Karpas-422 (cell line): ENCODE results near the gene PUS7L. TPM values are rescaled to one million over a fixed set of nuclear protein-coding genes. Genes with fewer than 3 reads are reported as not detected.
A peak's percentile ranks its signal among the peaks of the same experiment; 100 is the strongest.

Source experiments
- DNase-seq: peaks from one replicate; pipeline ENCODE4 v3.0.0-alpha.2; 2015
- H2AFZ ChIP-seq: fragments of 200-600 bp; sonication (generic); 2 replicates; pipeline ENCODE4 v1.6.1; 2014; ENCODE audit warnings: antibody characterized with exemption, low read length, mixed read lengths
- H3K27ac ChIP-seq: fragments of 200-600 bp; sonication (generic); 2 replicates; pipeline ENCODE4 v1.5.1; 2014; ENCODE audit warnings: mild to moderate bottlenecking, low read length, moderate library complexity
- H3K27me3 ChIP-seq: fragments of 200-600 bp; sonication (generic); 2 replicates; pipeline ENCODE4 v1.6.1; 2014; ENCODE audit warnings: low read length, mixed read lengths
- H3K36me3 ChIP-seq: fragments of 200-600 bp; sonication (generic); 2 replicates; pipeline ENCODE4 v1.6.1; 2014; ENCODE audit warnings: low read length, mixed read lengths; ENCODE audit not compliant: insufficient read depth
- H3K4me1 ChIP-seq: fragments of 200-600 bp; sonication (generic); 2 replicates; pipeline ENCODE4 v1.6.1; 2014; ENCODE audit warnings: mild to moderate bottlenecking, low read length, mixed read lengths
- H3K4me2 ChIP-seq: fragments of 200-600 bp; sonication (generic); 2 replicates; pipeline ENCODE4 v1.6.1; 2014; ENCODE audit warnings: low read length, low read depth, mild to moderate bottlenecking; ENCODE audit not compliant: poor library complexity, severe bottlenecking
- H3K4me3 ChIP-seq: fragments of 200-600 bp; sonication (generic); 2 replicates; pipeline ENCODE4 v1.5.1; 2014; ENCODE audit warnings: mild to moderate bottlenecking, antibody characterized with exemption, low read length, mixed read lengths
- H3K79me2 ChIP-seq: fragments of 200-600 bp; sonication (generic); 2 replicates; pipeline ENCODE4 v1.6.1; 2014; ENCODE audit warnings: mild to moderate bottlenecking, low read length, mixed read lengths
- H3K9ac ChIP-seq: fragments of 200-600 bp; sonication (generic); 2 replicates; pipeline ENCODE4 v1.6.0; 2014; ENCODE audit warnings: low read length
- H3K9me2 ChIP-seq: fragments of 200-600 bp; sonication (generic), shearing (Covaris generic); replicated peaks from 2 replicates; pipeline ENCODE4 v1.6.0; 2014; ENCODE audit warnings: mild to moderate bottlenecking, low read length, moderate library complexity; ENCODE audit not compliant: insufficient read depth
- H3K9me3 ChIP-seq: fragments of 300-700, 200-600 bp; sonication (generic); 2 replicates; pipeline ENCODE4 v1.6.1; 2014; ENCODE audit warnings: low read length, mixed read lengths
- H4K20me1 ChIP-seq: fragments of 200-600 bp; sonication (generic); 2 replicates; pipeline ENCODE4 v1.6.1; 2014; ENCODE audit warnings: mild to moderate bottlenecking, antibody characterized with exemption, low read length, low read depth; ENCODE audit not compliant: insufficient read depth
- total RNA-seq: library from RNA; depleted of rRNA; stranded (reverse); fragments of >200 nt; shearing (Covaris generic); gene quantifications from 2 replicates; pipeline ENCODE4 v1.2.3, GENCODE V29; 2014; ENCODE audit warnings: low replicate concordance

PUS7L gene
- total RNA-seq, 1 experiment from 2014 or later: 32.2 TPM

DNA sequence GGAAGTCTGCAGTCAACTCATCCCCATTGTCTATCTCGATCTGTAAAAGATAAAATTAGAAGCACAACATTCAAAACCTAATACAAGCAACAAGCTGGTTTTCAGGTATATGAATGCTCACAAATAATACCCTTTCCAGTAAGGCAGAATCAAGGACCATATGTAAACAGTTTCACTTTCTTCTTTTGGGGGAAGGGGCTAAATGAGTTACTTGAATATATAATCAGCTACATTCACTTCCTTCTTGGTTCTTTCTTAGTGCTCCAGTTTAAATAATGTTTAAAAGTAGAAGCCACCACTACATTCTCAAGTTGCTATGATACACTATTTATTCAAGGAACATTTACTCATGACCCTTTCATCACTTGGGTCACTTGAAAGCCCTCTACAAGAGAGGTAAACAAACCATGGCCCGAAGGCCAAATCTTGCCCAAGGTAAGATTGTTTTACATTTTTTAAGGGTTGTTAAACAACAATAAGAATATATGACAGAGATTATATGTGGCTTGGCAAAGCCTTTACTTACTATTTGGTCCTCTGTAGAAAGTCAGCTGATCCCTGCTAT, 37.2 kb upstream of the PUS7L start:
- H3K27ac ChIP-seq: peak overlapping the region; percentile 17; the same call in 1 of the 2 replicates
- H4K20me1 ChIP-seq: no peaks in the 10 kb centered on the region
- no peak overlapping the region for H3K9ac ChIP-seq
- DNase-seq: no peak
- no peak overlapping the region for H2AFZ ChIP-seq
- H3K4me3 ChIP-seq: no peak overlapping the region
- no peaks in the 10 kb centered on the region for H3K9me2 ChIP-seq
- H3K79me2 ChIP-seq: peaks cover 9% of the 10 kb centered on the region
- H3K36me3 ChIP-seq: peaks cover 53% of the 10 kb centered on the region; the same call in 1 of the 2 replicates
- H3K27me3 ChIP-seq: no peaks in the 10 kb centered on the region
- H3K4me1 ChIP-seq: peaks cover 4% of the 10 kb centered on the region; the same call in 1 of the 2 replicates
- no peak overlapping the region for H3K4me2 ChIP-seq
- H3K9me3 ChIP-seq: no peaks in the 10 kb centered on the region

- H3K27ac ChIP-seq: no peak overlapping the region
- no peaks in the 10 kb centered on the region for H3K4me1 ChIP-seq
- H3K79me2 ChIP-seq: no peaks in the 10 kb centered on the region
These were observed 31.4 kb upstream of the PUS7L start for GRCh38 chr12:43789941-43790340.

GRCh38 chr12:43786899-43787693, 28.5 kb upstream of the PUS7L start:
- H3K27me3 ChIP-seq: no peaks in the 10 kb centered on the region
- no peaks in the 10 kb centered on the region for H3K4me1 ChIP-seq
- H3K9ac ChIP-seq: no peak overlapping the region
- H3K9me2 ChIP-seq: no peaks in the 10 kb centered on the region
- H2AFZ ChIP-seq: no peak overlapping the region
- H3K4me3 ChIP-seq: no peak overlapping the region
- H3K79me2 ChIP-seq: no peaks in the 10 kb centered on the region
- H3K36me3 ChIP-seq: peaks cover 51% of the 10 kb centered on the region
- no peak overlapping the region for H3K4me2 ChIP-seq
- no peak overlapping the region for H3K27ac ChIP-seq
- DNase-seq: no peak
- no peaks in the 10 kb centered on the region for H4K20me1 ChIP-seq
- H3K9me3 ChIP-seq: no peaks in the 10 kb centered on the region

More at GRCh38 chr12:43789941-43790340, 31.4 kb upstream of the PUS7L start:
- Histone ChIP-seq H3K9ac (no peak overlapping the region), H3K27me3 (no peaks in the 10 kb centered on the region), H3K36me3 (peaks cover 30% of the 10 kb centered on the region), H3K4me2 (no peak overlapping the region), H4K20me1 (no peaks in the 10 kb centered on the region), H3K9me2 (no peaks in the 10 kb centered on the region), H3K4me3 (no peak overlapping the region), H3K9me3 (no peaks in the 10 kb centered on the region), H2AFZ (no peak overlapping the region)
- no peak for DNase-seq

DNA sequence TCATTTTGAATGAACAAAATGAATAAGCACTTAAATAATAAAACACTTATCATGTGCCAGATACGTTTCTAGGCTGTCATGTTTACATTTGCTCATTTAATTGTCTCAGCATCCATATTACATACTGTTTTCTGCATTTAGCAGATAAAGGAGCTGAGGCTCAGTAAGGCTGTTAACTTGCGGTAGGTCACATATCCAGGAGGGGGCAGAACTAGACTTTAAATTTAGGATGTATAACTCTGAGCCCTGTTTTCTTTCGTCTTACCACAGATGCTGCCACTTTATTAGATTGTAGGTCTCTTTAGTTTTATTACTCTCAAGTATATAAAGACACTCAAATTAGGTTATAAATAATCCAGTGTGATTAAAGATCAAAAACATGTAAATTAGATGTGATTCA, 17.9 kb upstream of the PUS7L start:
- H3K9me2 ChIP-seq: no peaks in the 10 kb centered on the region
- H3K36me3 ChIP-seq: peaks cover 51% of the 10 kb centered on the region
- H3K79me2 ChIP-seq: no peaks in the 10 kb centered on the region
- H3K9ac ChIP-seq: no peak overlapping the region
- no peaks in the 10 kb centered on the region for H3K9me3 ChIP-seq
- H3K4me3 ChIP-seq: no peak overlapping the region
- no peak overlapping the region for H3K4me2 ChIP-seq
- peak; percentile 64 for DNase-seq
- H3K27me3 ChIP-seq: no peaks in the 10 kb centered on the region
- no peak overlapping the region for H2AFZ ChIP-seq
- peaks cover 6% of the 10 kb centered on the region; the same call in 1 of the 2 replicates for H3K4me1 ChIP-seq
- H3K27ac ChIP-seq: no peak overlapping the region
- H4K20me1 ChIP-seq: no peaks in the 10 kb centered on the region

DNA sequence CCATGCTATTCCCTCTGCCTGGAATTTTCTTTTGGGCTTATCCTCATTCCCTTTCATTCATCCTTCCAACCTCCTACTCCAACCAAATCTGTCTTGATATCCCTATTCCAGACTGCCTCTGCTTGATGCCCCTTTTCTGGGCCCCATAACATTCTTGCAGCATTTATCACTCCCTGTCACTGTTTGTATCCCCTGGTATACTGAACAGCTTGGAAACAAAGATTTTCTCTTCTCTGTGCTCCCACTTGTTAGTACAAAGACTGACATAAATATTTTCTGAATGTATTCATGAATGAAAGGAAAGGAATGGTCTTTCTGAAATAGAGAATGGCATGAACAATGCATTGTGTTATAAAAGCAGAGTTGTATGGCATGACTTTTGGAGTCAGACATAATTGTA, 7.7 kb upstream of the PUS7L start:
- Histone ChIP-seq H3K4me3 (no peak overlapping the region), H3K36me3 (peaks cover 12% of the 10 kb centered on the region; the same call in 1 of the 2 replicates), H3K27me3 (no peaks in the 10 kb centered on the region), H3K9me2 (no peaks in the 10 kb centered on the region), H3K9ac (no peak overlapping the region), H2AFZ (no peak overlapping the region), H3K27ac (no peak overlapping the region), H3K9me3 (no peaks in the 10 kb centered on the region), H3K4me2 (no peak overlapping the region), H3K79me2 (peaks cover 53% of the 10 kb centered on the region), H4K20me1 (no peaks in the 10 kb centered on the region), H3K4me1 (peaks cover 11% of the 10 kb centered on the region)
- DNase-seq: no peak

DNA sequence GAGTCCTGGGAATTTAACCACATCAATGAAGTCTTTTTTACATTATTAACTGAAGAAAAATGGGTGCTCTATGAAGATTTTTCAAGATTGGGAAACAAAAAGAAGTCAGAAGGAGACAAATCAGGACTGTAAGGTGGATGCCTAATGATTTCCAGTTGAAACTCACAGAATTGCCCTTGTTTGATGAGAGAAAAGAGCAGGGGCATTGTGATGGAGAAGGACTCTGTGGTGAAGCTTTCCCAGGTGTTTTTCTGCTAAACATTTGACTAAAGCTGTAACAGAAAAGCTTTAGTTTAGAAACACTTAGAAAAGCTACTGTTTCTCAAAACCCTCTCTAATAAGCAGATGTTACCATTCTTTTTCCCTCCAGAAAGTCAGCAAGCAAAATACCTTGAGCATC, 5.9 kb upstream of the PUS7L start:
- Histone ChIP-seq H2AFZ (no peak overlapping the region), H3K27me3 (no peaks in the 10 kb centered on the region), H3K9me3 (no peaks in the 10 kb centered on the region), H3K9me2 (no peaks in the 10 kb centered on the region), H3K4me3 (no peak overlapping the region), H3K4me2 (no peak overlapping the region), H4K20me1 (no peaks in the 10 kb centered on the region), H3K9ac (no peak overlapping the region), H3K4me1 (peaks cover 25% of the 10 kb centered on the region), H3K79me2 (peaks cover 68% of the 10 kb centered on the region), H3K36me3 (peaks cover 12% of the 10 kb centered on the region; the same call in 1 of the 2 replicates), H3K27ac (no peak overlapping the region)
- no peak for DNase-seq

- H3K4me2 ChIP-seq: no peak overlapping the region
- peaks cover 9% of the 10 kb centered on the region; the same call in 1 of the 2 replicates for H3K36me3 ChIP-seq
- H3K27ac ChIP-seq: no peak overlapping the region
- H3K9ac ChIP-seq: no peak overlapping the region
- no peak for DNase-seq
- no peak overlapping the region for H3K4me3 ChIP-seq
- H3K9me2 ChIP-seq: no peaks in the 10 kb centered on the region
- H2AFZ ChIP-seq: no peak overlapping the region
- H3K9me3 ChIP-seq: no peaks in the 10 kb centered on the region
- H3K79me2 ChIP-seq: peaks cover 73% of the 10 kb centered on the region
- H3K4me1 ChIP-seq: peaks cover 25% of the 10 kb centered on the region
- H3K27me3 ChIP-seq: no peaks in the 10 kb centered on the region
- no peaks in the 10 kb centered on the region for H4K20me1 ChIP-seq
These were observed 5.2 kb upstream of the PUS7L start for GRCh38 chr12:43763769-43764168.

- DNase-seq: no peak
- Histone ChIP-seq H3K79me2 (peaks cover 77% of the 10 kb centered on the region), H3K9me3 (no peaks in the 10 kb centered on the region), H3K4me3 (no peak overlapping the region), H3K9ac (no peak overlapping the region), H3K4me2 (peak overlapping the region; percentile 14), H4K20me1 (no peaks in the 10 kb centered on the region), H3K4me1 (peaks cover 31% of the 10 kb centered on the region), H3K36me3 (peaks cover under 1% of the 10 kb centered on the region; the same call in 1 of the 2 replicates), H3K9me2 (no peaks in the 10 kb centered on the region), H3K27ac (no peak overlapping the region), H2AFZ (no peak overlapping the region), H3K27me3 (no peaks in the 10 kb centered on the region)
These were observed 4.0 kb upstream of the PUS7L start for GRCh38 chr12:43762596-43762995.
